ENCODE data around the gene OR10G7. TPM values are rescaled to one million over a fixed set of nuclear protein-coding genes. Genes with fewer than 3 reads are reported as not detected.

Gene OR10G7
- total RNA-seq (2016; rRNA removed; fragmentation: Illumina TruSeq; extraction: Trizol) = not detected in 2 replicates
- not detected in 2 replicates for total RNA-seq (2016; cell fraction: cytosol; rRNA removed; fragmentation: Illumina TruSeq; extraction: Trizol; ENCODE audit: low read depth)
- not detected in 2 replicates for total RNA-seq (2016; cell fraction: insoluble cytoplasmic fraction; rRNA removed; fragmentation: Illumina TruSeq; extraction: Trizol)
- total RNA-seq (2016; cell fraction: membrane; rRNA removed; fragmentation: Illumina TruSeq; extraction: Trizol) = not detected in 2 replicates
- total RNA-seq (2016; cell fraction: nucleus; rRNA removed; fragmentation: Illumina TruSeq; extraction: Trizol) = not detected in 2 replicates
- polyA plus RNA-seq (2011; rRNA removed) = not detected in 2 replicates
- polyA plus RNA-seq (2011; cell fraction: cytosol; rRNA removed) = not detected in 2 replicates
- polyA plus RNA-seq (2011; cell fraction: nucleus; rRNA removed) = not detected in 2 replicates
- polyA plus RNA-seq (2012) = not detected in 2 replicates
- not detected in 2 replicates for polyA plus RNA-seq (2016; cell fraction: cytosol; fragmentation: Illumina TruSeq; extraction: Trizol; ENCODE audit: low read depth)
- polyA plus RNA-seq (2016; cell fraction: insoluble cytoplasmic fraction; fragmentation: Illumina TruSeq; extraction: Trizol; ENCODE audit: low read depth) = not detected in 2 replicates
- not detected in 2 replicates for polyA plus RNA-seq (2016; cell fraction: membrane; fragmentation: Illumina TruSeq; extraction: Trizol; ENCODE audit: low read depth)
- not detected in 2 replicates for polyA plus RNA-seq (2016; cell fraction: nucleus; fragmentation: Illumina TruSeq; extraction: Trizol; ENCODE audit: insufficient read depth, low read depth)
- not detected in 2 replicates for polyA minus RNA-seq (2011; rRNA and poly(A)+ RNA removed; ENCODE audit: low replicate concordance)
- not detected in 2 replicates for polyA minus RNA-seq (2011; cell fraction: cytosol; rRNA and poly(A)+ RNA removed)
- polyA minus RNA-seq (2011; cell fraction: nucleus; rRNA and poly(A)+ RNA removed) = not detected in 2 replicates
- Bru-seq, nascent RNA = not detected
- not detected for BruChase-seq, experiment 1, labeled RNA remaining after a 6-hour chase
- BruChase-seq, experiment 2, labeled RNA remaining after a 2-hour chase = not detected
- long read RNA-seq, experiment 1 = 0 reads
- long read RNA-seq, experiment 2 = 0 reads

GRCh38 chr11:124041254-124041653, at the start of gene OR10G7:
OR10G7 (minus strand) TSS chr11:124041325; CDS start chr11:124039001, 2,324 bp downstream.
- H3K27me3 ChIP-seq (ENCODE audit: control insufficient read depth in 1 of 2, insufficient read depth in 2 of 2, low read length in 2 of 2) = no peaks in the 10 kb centered on the region
- no peaks in the 10 kb centered on the region for H4K20me1 ChIP-seq (ENCODE audit: insufficient read depth, low read length)
- intact Hi-C loops (cut with micrococcal nuclease; ENCODE audit: unreplicated experiment) = no loop called here
- no peaks in the 10 kb centered on the region for H3K36me3 ChIP-seq (replicated peaks in 1 of 2; ENCODE audit: control insufficient read depth in 1 of 2, insufficient read depth in 2 of 2, low read length in 2 of 2)
- FAIRE-seq (no peak), DNase-seq (ENCODE audit: low spot score) (no peak), ATAC-seq (no peak)
- no peaks in the 10 kb centered on the region for H3K9me3 ChIP-seq (ENCODE audit: low read length)
- no peak within 1 kb of the TSS for H3K4me3 ChIP-seq (replicated peaks in 1 of 3; ENCODE audit: insufficient read depth in 1 of 3, low read depth in 2 of 3, low read length in 3 of 3)
- H3K4me2 ChIP-seq (ENCODE audit: low read depth, low read length) = no peak within 1 kb of the TSS
- in situ Hi-C loops (cut with HindIII; ENCODE audit: extremely low pct_ligation_motif_present, low pct_unique_long_range_greater_than_20kb) = no loop called here
- TF ChIP-seq ZNF263 (CRISPR knock-in tag; IDR thresholded peaks at IDR 0.05) (peak; percentile 68; the same call in 1 of the 2 replicates), TRIM24 (CRISPR knock-in tag; IDR thresholded peaks at IDR 0.05) (no peak)
- H3K27ac ChIP-seq (ENCODE audit: extremely low read length, insufficient read depth, low read length) = no peak within 1 kb of the TSS
- 5% methylated on average over 1 of the region's 1 CpG for WGBS (ENCODE audit: low lambda C conversion rate)
- H3K4me1 ChIP-seq (ENCODE audit: insufficient read depth, low read length) = no peaks in the 10 kb centered on the region
- BruUV-seq (replicated peaks) = no TSS peak
- ChIA-PET POLR2A (no interaction called here), CTCF (ENCODE audit: low intra/inter-chr PET ratio, low total read pairs) (no interaction called here)
- H3K9ac ChIP-seq (ENCODE audit: insufficient read depth, low read depth, low read length) = no peak within 1 kb of the TSS
- no peak within 1 kb of the TSS for H2AFZ ChIP-seq (ENCODE audit: low read length)
- no peaks in the 10 kb centered on the region for H3K79me2 ChIP-seq (ENCODE audit: insufficient read depth, low read length)

- WGBS (ENCODE audit: low lambda C conversion rate) = 1% methylated on average over 10 of the region's 10 CpGs
- H3K27ac ChIP-seq (ENCODE audit: extremely low read length, insufficient read depth, low read length) = no peak overlapping the region
- H3K9me3 ChIP-seq (ENCODE audit: low read length) = no peaks in the 10 kb centered on the region
- no peak overlapping the region for H2AFZ ChIP-seq (ENCODE audit: low read length)
- H3K4me2 ChIP-seq (ENCODE audit: low read depth, low read length) = no peak overlapping the region
- H3K9ac ChIP-seq (ENCODE audit: insufficient read depth, low read depth, low read length) = no peak overlapping the region
- DNase-seq (ENCODE audit: low spot score) (no peak), ATAC-seq (no peak), FAIRE-seq (no peak)
- H4K20me1 ChIP-seq (ENCODE audit: insufficient read depth, low read length) = no peaks in the 10 kb centered on the region
- no peak overlapping the region for H3K4me3 ChIP-seq (replicated peaks in 1 of 3; ENCODE audit: insufficient read depth in 1 of 3, low read depth in 2 of 3, low read length in 3 of 3)
- H3K27me3 ChIP-seq (ENCODE audit: control insufficient read depth in 1 of 2, insufficient read depth in 2 of 2, low read length in 2 of 2) = no peaks in the 10 kb centered on the region; a peak in 2 of 5 replicates
- no peaks in the 10 kb centered on the region for H3K36me3 ChIP-seq (replicated peaks in 1 of 2; ENCODE audit: control insufficient read depth in 1 of 2, insufficient read depth in 2 of 2, low read length in 2 of 2)
- CTCF ChIA-PET (ENCODE audit: low intra/inter-chr PET ratio, low total read pairs) = no interaction called here
- no peaks in the 10 kb centered on the region for H3K79me2 ChIP-seq (ENCODE audit: insufficient read depth, low read length)
- in situ Hi-C loops (cut with HindIII; ENCODE audit: extremely low pct_ligation_motif_present, low pct_unique_long_range_greater_than_20kb) = no loop called here
- BruUV-seq (replicated peaks) = no TSS peak
- POLR2A ChIA-PET = no interaction called here
- H3K4me1 ChIP-seq (ENCODE audit: insufficient read depth, low read length) = no peaks in the 10 kb centered on the region
- intact Hi-C loops (cut with micrococcal nuclease; ENCODE audit: unreplicated experiment) = no loop called here
- TF ChIP-seq MEIS2 (CRISPR knock-in tag; IDR thresholded peaks at IDR 0.05) = no peak
- no peak for TF ChIP-seq ATF1 (CRISPR knock-in tag; IDR thresholded peaks at IDR 0.05)
- TF ChIP-seq ZNF335 (CRISPR knock-in tag; IDR thresholded peaks at IDR 0.05) = no peak
- no peak for TF ChIP-seq ZNF577 (CRISPR knock-in tag; IDR thresholded peaks at IDR 0.05; ENCODE audit: borderline replicate concordance, low read depth)
- TF ChIP-seq ZNF431 (CRISPR knock-in tag; IDR thresholded peaks at IDR 0.05; ENCODE audit: borderline replicate concordance, low read depth) = no peak
- TF ChIP-seq ZNF121 (CRISPR knock-in tag; IDR thresholded peaks at IDR 0.05) = no peak
- no peak for TF ChIP-seq SMAD9 (CRISPR knock-in tag; IDR thresholded peaks at IDR 0.05)
- TF ChIP-seq ZSCAN22 (CRISPR knock-in tag; IDR thresholded peaks at IDR 0.05) = no peak
- no peak for TF ChIP-seq ATF7 (IDR thresholded peaks at IDR 0.05)
- no peak for TF ChIP-seq ATF7 (CRISPR knock-in tag; IDR thresholded peaks at IDR 0.05)
- TF ChIP-seq ATF5 (CRISPR knock-in tag; IDR thresholded peaks at IDR 0.05; ENCODE audit: low read depth) = no peak
- no peak for TF ChIP-seq ZBTB3 (CRISPR knock-in tag; IDR thresholded peaks at IDR 0.05; ENCODE audit: borderline replicate concordance, low read depth)
- no peak for TF ChIP-seq GATAD2A (CRISPR knock-in tag; IDR thresholded peaks at IDR 0.05)
Observed at GRCh38 chr11:124085997-124086846, 45.1 kb upstream of the OR10G7 start.
